MM.1S (cell line): Measurements from ENCODE around the gene CTPS2.

Experiments
- CTCF ChIP-seq: fragments of 300-600 bp; sonication (generic); IDR thresholded peaks from 2 replicates; pipeline ENCODE4 v1.5.1; 2016; ENCODE audit warnings: antibody characterized with exemption, low read length, mixed read lengths
- EZH2 ChIP-seq: fragments of 300-600 bp; sonication (generic); optimal IDR thresholded peaks from 2 replicates; pipeline ENCODE3; 2017; ENCODE audit warnings: low read depth, mild to moderate bottlenecking, antibody characterized with exemption, low read length, mixed read lengths

- TF ChIP-seq EZH2 (no peak), CTCF (no peak)
Measured at GRCh38 chrX:16727637-16728036, 15.2 kb upstream of the CTPS2 start.
